ENCODE measurements around the gene PTGES. TPM values are rescaled to one million over a fixed set of nuclear protein-coding genes. Genes with fewer than 3 reads are reported as not detected.

PTGES gene
- total RNA-seq, 1 experiment from 2014 or later, result 2.4 TPM

GRCh38 chr9:129801504-129801903, 48.7 kb upstream of the PTGES start:
- Mint-ChIP-seq H3K4me3 (peak overlapping the region in 1 of 2 experiments; percentile 7; a peak in 1 of 5 replicates), H3K27ac (peak overlapping the region in 2 of 3 experiments; percentile 50 to 60; a peak in 3 of 7 replicates), H3K27me3 (ENCODE audit: low read depth) (peaks cover under 1% of the 10 kb centered on the region; the same call in 1 of the 2 replicates), H3K4me1 (peaks cover 6 to 10% of the 10 kb centered on the region in 2 experiments), H3K36me3 (ENCODE audit: insufficient read depth in 1 of 3, low read depth in 3 of 3) (peaks cover 7 to 22% (median 12%) of the 10 kb centered on the region in 3 experiments; a peak in 6 of 7 replicates), H3K9me3 (peaks cover 0 to 3% of the 10 kb centered on the region in 2 experiments; a peak in 2 of 5 replicates)
- H3T11ph ChIP-seq (ENCODE audit: low read length), result no peak overlapping the region
- H2BK20ac ChIP-seq (ENCODE audit: low read depth, low read length, poor library complexity, severe bottlenecking), result no peak overlapping the region
- no peak overlapping the region for H3K56ac ChIP-seq (ENCODE audit: insufficient read length, low read depth, low read length)
- H2AK5ac ChIP-seq (ENCODE audit: insufficient read length, low read length), result no peak overlapping the region
- H3K9me3 ChIP-seq (ENCODE audit: control insufficient read depth, low read depth, low read length), result no peaks in the 10 kb centered on the region
- H3K79me1 ChIP-seq (ENCODE audit: insufficient read depth, low read depth, low read length, poor library complexity, severe bottlenecking), result no peaks in the 10 kb centered on the region
- no peak overlapping the region for H3K4me2 ChIP-seq (ENCODE audit: insufficient read depth, insufficient read length, low read length)
- no peak overlapping the region for H4K91ac ChIP-seq (ENCODE audit: insufficient read length, low read depth, low read length)
- H3K27ac ChIP-seq (ENCODE audit: insufficient read length, low read depth, low read length), result no peak overlapping the region
- TF ChIP-seq CTCF (conservative IDR thresholded peaks at IDR 0.05), result no peak
- H3K79me2 ChIP-seq (ENCODE audit: insufficient read depth, low read length), result no peaks in the 10 kb centered on the region
- no peaks in the 10 kb centered on the region for H4K20me1 ChIP-seq (ENCODE audit: control insufficient read depth, insufficient read depth, insufficient read length)
- peaks cover 3% of the 10 kb centered on the region; the same call in 1 of the 2 replicates for H3K4me1 ChIP-seq (ENCODE audit: insufficient read depth, low read length)
- no CpG with 5 or more reads among the region's 17 CpGs for WGBS (ENCODE audit: extremely low coverage, insufficient read length, low lambda C conversion rate)
- no peak overlapping the region for H2BK120ac ChIP-seq (ENCODE audit: low read depth, low read length, poor library complexity, severe bottlenecking)
- H3K14ac ChIP-seq (ENCODE audit: insufficient read depth, low read length), result no peak overlapping the region
- H3K23me2 ChIP-seq (ENCODE audit: insufficient read length, low read depth, low read length, poor library complexity, severe bottlenecking), result peaks cover 6% of the 10 kb centered on the region
- peak; percentile 60 for DNase-seq
- no peak overlapping the region for H4K8ac ChIP-seq (replicated peaks; ENCODE audit: insufficient read length, low read depth, low read length)
- H3K4ac ChIP-seq (ENCODE audit: low read depth, low read length), result no peak overlapping the region
- H3K18ac ChIP-seq (ENCODE audit: insufficient read length, low read depth, low read length), result no peak overlapping the region
- no peak overlapping the region; the same call in 1 of the 2 replicates for H2BK15ac ChIP-seq (ENCODE audit: low read depth, low read length)
- H3K9ac ChIP-seq (ENCODE audit: extremely low read depth, insufficient read length, low read length), result no peak overlapping the region
- H3K27me3 ChIP-seq (ENCODE audit: insufficient read depth, low read length), result no peaks in the 10 kb centered on the region
- H2BK5ac ChIP-seq (ENCODE audit: insufficient read length, low read length), result no peak overlapping the region
- no peak overlapping the region for H2AFZ ChIP-seq (ENCODE audit: low read length)
- H2BK12ac ChIP-seq (ENCODE audit: insufficient read length, low read depth, low read length), result no peak overlapping the region
- H3K23ac ChIP-seq (ENCODE audit: insufficient read length, low read depth, low read length), result no peak overlapping the region
- no peak overlapping the region for H4K5ac ChIP-seq (ENCODE audit: insufficient read length, low read depth, low read length)

Data from H9 (cell line).